Adrenal gland (tissue), 5 donors: ENCODE results near the gene LRRTM4.

ENCODE experiments used
- POLR2A ChIP-seq, 2 donors: fragments of 450-650 bp; IDR thresholded peaks; one replicate each; pipeline ENCODE4 v1.6.1; 2017; ENCODE audit warnings: antibody characterized with exemption in 2 of 2, mild to moderate bottlenecking in 2 of 2, moderate library complexity in 1 of 2
- TF ChIP-seq, protein P1 (sequence below), 6 experiments: fragments of 450-650 bp in 4 of 6; fragments of 200-600 bp in 2 of 6; sonication (generic) in 1 of 6; IDR thresholded peaks; 1 replicate in 5 of 6; 2 replicates in 1 of 6; pipeline versions ENCODE4 v1.5.1 to v1.8.0; 2016 to 2021; ENCODE audit warnings: antibody characterized with exemption in 6 of 6, mild to moderate bottlenecking in 2 of 6, moderate library complexity in 1 of 6
- donor health status: DM: no; HTN: no; CAD: no.

DNA sequence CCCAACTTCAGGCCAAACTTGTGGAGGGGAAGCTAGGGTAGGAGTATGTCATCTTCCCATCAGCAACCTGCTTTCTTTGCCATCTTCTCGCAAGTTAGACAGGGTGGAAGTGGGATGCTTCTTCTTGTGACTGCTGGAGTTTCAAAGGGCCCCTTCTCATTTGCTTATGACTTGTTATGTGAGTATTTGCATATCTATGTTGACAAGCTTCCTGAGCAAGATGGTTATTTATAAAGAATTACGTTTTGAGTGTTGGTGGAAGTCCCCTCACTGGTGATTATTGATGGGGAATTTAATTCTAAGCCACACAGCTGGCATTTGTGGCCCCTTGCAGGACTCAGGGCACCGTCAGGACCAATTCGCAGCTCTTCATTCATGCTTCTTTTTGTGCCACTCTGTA is 791.0 kb downstream of the LRRTM4 start:
- TF ChIP-seq POLR2A (IDR thresholded peaks at IDR 0.05): no peak
- TF ChIP-seq, protein P1, sequence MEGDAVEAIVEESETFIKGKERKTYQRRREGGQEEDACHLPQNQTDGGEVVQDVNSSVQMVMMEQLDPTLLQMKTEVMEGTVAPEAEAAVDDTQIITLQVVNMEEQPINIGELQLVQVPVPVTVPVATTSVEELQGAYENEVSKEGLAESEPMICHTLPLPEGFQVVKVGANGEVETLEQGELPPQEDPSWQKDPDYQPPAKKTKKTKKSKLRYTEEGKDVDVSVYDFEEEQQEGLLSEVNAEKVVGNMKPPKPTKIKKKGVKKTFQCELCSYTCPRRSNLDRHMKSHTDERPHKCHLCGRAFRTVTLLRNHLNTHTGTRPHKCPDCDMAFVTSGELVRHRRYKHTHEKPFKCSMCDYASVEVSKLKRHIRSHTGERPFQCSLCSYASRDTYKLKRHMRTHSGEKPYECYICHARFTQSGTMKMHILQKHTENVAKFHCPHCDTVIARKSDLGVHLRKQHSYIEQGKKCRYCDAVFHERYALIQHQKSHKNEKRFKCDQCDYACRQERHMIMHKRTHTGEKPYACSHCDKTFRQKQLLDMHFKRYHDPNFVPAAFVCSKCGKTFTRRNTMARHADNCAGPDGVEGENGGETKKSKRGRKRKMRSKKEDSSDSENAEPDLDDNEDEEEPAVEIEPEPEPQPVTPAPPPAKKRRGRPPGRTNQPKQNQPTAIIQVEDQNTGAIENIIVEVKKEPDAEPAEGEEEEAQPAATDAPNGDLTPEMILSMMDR (IDR thresholded peaks at IDR 0.05): no peak
